Right hindlimb (tissue), 1 donor: Measurements from ENCODE around the gene PXDN.
A peak's percentile ranks its signal among the peaks of the same experiment; 100 is the strongest.
"Not testable (repeated sequence)": the region's sequence is repeated elsewhere in the genome, so short reads cannot be mapped to it uniquely, and the experiment has no call there.

Source experiments
- DNase-seq: peaks from one replicate; pipeline ENCODE4 v3.0.0-alpha.2; 2018

The PXDN gene

DNA sequence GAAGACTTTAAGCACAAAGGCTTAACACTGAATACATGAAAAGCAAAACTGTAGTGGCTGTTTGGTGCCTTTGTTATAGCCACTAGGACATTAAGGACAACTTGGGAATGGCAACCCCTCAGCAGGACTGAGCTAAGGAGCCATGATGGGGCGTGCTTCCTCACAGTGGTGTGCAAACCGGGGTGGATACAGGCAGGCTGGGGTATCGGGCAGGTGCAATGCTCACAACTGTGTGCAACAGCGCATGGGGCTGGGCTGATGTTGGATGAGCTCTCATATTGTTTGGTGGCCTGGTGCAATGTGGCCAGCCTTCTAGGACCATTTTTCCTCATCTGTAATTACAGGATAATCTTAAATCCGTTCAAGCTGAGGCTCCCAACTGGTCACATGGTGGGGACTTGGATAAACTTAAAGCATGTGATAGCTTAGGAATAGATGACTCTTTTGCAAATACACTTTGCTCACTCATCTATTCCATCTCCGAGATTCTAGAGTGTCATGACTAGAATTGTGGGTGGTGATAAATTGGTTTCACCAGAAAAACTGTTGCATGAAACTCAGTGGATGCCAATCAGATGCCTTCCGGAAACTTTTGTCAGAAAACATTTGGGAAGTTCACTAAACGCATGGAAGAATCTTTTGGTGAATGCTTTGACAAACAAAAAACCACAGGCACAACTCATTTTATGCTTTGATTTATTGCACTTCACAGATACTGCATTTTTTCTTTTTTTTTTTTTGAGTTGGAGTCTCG is 116.5 kb downstream of the PXDN start:
- no peak for DNase-seq

DNA sequence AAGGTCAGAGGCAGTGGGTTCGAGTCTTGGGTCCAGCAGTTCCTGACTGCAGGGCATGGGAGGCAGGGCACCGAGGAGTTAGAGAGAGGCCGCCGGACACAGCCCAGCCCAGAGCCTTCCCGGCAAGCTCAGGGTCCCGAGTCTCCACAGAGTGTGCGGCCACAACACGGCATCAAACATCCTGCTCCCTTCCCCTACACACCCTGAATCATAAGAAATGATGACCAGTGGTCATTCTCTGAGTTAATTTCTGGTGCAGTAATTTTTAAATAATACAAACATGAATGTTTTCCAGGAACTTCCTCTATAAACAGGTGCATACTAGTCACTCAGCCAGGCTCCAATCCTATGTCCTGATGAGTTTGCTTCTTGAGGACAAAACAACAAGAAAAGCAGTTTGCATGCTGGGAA is 118.0 kb downstream of the PXDN start:
- DNase-seq = no peak

GRCh38 chr2:1625281-1626001 is 118.9 kb downstream of the PXDN start:
- DNase-seq = peak; percentile 62

DNA sequence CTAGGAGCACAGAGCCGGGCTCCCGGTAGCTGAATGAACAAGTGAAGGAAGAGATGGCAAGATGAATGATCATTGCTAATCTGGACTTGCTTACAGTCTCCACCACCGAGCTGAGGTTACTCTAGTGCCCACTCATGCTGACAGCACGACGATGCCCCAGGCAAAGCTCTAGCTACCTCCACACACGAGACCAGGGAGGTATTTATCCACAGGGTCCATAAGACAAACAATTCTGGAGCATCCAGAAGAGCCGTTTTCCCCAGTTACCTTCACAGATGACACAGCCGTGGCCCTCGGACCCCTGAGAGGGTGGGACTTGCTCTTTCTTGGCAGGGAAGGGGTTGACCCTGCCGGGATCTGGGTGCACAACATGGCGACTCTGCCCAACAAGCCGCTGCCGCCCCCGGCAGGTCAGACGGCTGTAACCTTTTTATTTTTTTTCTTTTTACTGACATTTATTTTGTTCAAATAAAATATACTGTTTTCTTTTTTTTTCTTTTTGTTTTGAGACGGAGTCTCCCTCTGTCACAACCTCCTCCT is 120.3 kb downstream of the PXDN start:
- no peak for DNase-seq

- DNase-seq = no peak
These were observed 121.7 kb downstream of the PXDN start for GRCh38 chr2:1622521-1623200.

DNA sequence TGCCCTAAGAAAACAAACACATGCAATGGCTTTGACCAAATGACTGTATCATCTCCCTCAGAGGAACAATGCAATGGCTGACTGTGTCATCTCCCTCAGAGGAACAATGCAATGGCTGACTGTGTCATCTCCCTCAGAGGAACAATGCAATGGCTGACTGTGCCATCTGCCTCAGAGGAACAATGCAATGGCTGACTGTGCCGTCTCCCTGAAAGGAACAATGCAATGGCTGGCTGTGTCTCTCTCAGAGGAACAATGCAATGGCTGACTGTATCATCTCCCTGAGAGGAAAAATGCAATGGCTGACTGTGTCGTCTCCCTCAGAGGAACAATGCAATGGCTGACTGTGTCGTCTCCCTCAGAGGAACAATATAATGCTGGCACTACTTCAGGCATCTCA is 122.3 kb downstream of the PXDN start:
- DNase-seq = not testable (repeated sequence)

GRCh38 chr2:1621501-1621900 is 122.8 kb downstream of the PXDN start:
- DNase-seq = no peak

DNA sequence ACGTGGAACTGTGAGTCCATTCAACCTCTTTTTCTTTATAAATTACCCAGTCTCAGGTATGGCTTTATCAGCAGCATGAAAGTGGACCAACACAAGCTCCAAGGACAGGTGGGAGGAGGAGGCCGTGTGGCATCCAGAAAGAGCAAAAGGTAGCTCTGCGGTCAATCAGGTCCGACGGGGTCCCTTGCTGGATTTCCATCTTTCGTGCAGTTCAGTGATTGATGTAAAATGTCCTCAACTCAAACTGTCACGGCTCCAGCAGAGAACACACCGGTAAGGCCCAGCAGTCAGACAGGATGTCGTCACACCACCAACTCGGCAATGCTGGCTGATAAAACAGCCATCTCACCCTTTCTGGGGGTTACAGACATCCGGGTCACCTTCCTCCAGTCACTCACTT is 123.3 kb downstream of the PXDN start:
- no peak for DNase-seq

- DNase-seq = no peak
These were observed 124.2 kb downstream of the PXDN start for GRCh38 chr2:1620081-1620480.

DNA sequence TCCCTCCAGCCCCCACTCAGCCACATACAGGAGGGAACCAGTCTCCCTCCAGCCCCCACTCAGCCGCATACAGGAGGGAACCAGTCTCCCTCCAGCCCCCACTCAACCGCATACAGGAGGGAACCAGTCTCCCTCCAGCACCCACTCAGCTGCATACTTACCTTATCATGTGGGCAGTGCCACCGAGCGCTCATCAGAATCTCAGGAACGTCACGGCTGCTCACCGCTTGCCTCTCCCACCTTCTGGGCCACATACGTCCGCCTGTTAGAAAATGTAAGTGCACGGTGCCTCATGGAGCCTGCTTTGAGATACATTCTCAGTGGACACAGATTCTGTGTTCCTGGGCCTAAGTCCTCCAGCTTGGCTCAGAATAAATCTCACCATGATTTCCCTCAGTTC is 124.8 kb downstream of the PXDN start:
- no peak for DNase-seq

DNA sequence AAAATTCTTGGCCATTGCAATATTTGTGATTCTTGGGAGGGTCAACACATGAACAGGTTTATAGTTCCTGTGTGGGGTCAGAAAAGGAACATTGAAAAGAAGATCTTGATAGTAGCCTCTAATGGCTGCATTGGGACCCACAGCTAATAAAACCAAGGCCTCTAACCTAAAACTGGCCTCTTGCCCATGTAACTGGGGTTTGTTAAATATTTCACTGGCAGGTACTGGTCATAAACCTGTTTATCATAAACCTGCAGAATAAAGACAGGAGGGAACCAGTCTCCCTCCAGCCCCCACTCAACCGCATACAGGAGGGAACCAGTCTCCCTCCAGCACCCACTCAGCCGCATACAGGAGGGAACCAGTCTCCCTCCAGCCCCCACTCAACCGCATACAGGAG is 125.3 kb downstream of the PXDN start:
- no peak for DNase-seq

- DNase-seq = no peak
These were observed 125.9 kb downstream of the PXDN start for GRCh38 chr2:1618191-1618961.

DNA sequence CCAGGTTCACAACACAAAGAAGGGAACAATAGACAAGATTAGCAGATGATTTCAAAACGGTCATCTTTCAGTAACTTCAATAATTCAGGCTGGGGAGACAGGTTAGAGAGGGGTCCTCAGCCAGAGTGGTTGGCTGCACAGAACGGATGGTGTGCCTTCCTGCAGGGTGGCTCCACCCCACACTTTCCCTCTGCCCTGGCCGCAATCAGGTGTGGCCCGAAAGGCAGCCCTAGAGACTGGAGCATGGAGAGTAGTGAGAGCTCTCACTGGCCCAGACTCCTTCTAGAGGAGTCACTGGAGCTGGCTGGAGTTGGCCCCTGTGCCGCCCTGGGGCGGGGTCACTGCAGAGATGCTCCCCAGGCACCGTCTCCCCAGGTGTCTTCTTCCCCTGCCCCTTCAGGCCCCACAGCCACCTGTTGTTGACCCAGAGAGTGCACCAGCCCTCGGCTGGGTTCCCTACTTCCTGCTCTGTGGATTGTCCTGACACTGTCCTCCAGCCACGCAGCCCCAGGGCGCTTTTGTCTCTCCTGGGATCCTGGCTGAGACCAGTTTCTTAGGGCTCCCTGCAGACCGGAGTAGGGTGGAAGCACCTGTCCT is 126.8 kb downstream of the PXDN start:
- DNase-seq = no peak

GRCh38 chr2:1614564-1614963 is 129.8 kb downstream of the PXDN start:
- no peak for DNase-seq

DNA sequence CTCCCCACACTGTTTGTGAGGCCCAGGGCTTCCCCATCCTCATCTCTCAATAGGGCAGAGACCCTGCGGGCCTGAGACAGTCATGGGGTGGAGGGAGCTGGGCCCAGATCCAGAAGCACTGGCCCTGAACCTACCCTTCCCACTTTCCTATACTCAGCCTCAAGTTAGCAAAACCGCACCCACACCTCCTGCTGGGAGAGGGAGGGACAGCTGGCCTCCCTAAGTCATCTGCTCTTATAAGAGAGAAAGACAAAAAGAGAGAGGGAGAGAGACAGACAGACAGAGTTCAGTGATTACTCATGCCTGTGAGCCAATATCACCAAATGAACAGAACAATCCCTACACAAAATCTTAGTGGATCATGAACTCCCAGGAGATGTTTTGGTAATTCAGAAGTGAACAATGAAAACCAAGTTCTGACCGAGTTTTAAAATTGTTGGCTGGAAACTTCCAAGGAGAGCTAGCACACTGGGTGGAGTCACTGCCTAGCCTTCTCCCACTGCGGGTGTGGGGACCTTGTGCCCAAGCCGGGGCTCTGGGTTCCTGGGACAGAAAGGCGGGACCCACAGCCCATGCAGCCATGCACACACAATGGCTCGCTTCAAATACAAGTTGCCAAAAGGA is 130.5 kb downstream of the PXDN start:
- DNase-seq = no peak

- no peak for DNase-seq
These were observed 131.3 kb downstream of the PXDN start for GRCh38 chr2:1613078-1613445.

GRCh38 chr2:1612391-1613077 is 131.8 kb downstream of the PXDN start:
- no peak for DNase-seq

DNA sequence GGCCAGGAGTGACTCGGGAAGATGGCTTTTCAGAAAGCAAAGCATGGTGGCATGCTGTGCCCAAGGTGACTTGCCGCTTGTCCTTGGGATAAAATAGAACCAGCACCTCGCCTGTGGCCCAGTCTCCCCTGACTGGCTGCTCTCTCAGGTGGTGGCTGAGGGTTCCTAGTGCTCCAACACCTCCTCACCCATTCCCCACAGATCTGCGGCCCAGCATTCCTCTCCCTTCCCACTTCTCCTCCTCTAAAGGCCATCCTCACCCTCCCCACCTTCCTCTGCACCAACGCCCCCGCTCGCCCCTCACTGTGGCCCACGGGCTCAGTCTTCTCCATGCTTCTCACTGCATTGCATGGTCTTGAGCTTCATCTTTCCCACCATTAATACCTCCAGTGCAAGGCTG is 132.4 kb downstream of the PXDN start:
- DNase-seq = no peak

GRCh38 chr2:1610096-1610485 is 134.2 kb downstream of the PXDN start:
- DNase-seq = no peak

DNA sequence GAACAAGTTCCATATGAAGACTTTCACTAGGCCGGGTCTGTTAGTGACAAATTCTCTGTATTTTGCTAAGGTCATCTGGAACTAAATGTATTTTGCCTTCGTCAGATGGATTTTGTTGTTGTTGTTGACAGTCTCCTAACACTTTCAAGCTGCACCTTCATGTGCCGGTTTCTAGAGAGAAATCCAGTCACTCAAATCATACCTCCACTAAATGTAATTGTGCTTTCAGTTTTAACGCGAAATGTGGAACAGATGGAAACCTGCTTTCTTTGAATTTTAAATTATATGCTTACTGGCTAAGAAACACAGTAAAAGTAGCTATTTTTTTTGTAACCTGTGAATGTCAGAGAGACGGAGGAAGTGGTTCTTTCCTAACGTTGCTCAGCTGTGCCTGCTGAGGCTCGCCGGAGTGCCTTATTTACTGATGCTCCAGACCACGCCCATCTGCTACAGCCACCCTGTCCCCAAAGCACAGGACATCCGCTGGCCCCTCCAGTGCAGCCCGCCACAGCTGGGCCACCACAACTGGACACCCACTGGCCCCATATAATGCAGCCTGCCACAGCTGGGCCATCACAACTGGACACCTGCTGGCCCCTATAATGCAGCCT is 134.7 kb downstream of the PXDN start:
- DNase-seq = no peak

DNA sequence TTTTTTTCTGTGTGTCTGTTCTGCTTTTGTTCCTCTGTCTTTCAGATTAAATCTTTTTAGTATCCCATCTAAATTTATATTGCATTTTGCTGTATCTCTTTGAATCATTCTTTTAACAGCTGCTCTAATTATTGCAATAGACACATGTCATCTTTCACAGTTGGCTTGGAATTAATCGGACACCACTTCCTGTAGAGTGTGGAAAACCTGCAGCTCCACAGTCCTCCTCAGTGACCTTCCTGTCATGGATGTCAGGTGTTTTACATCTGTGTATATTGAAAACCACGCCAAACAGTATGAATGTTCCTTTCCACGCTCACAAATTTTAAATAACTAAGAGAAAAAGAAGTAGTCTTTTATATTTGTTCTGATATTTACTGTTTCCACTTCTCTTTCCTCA is 135.3 kb downstream of the PXDN start:
- no peak for DNase-seq
